Right lobe of liver (tissue), 4 donors: Measurements from ENCODE around the gene ABCC5.

Source experiments
- CTCF ChIP-seq, 4 donors: fragments of 200-600 bp in 3 of 4; fragments of 450-650 bp in 1 of 4; IDR thresholded peaks; one replicate each; pipeline versions ENCODE4 v1.5.1 to v1.8.0; 2016 to 2022; ENCODE audit warnings: antibody characterized with exemption in 4 of 4, mild to moderate bottlenecking in 2 of 4
- POLR2A ChIP-seq: fragments of 450-650 bp; IDR thresholded peaks from one replicate; pipeline ENCODE4 v1.6.1; 2017; ENCODE audit warnings: antibody characterized with exemption, mild to moderate bottlenecking
- donor health status: DM: no; HTN: no; CAD: no.
- donor health status: DM: no; HTN: no; CAD: no.
- donor health status: DM: no; HTN: yes; CAD: no.

GRCh38 chr3:183966361-183966791 is 51.3 kb downstream of the ABCC5 start:
- TF ChIP-seq CTCF (IDR thresholded peaks at IDR 0.05) (no peak), POLR2A (no peak)
